HG03520 (cell line): Measurements from ENCODE around the gene CTPS2.

ENCODE experiments used
- ATAC-seq: cut with Tn5 transposase; IDR thresholded peaks from one replicate; pipeline ENCODE4 v1.9.1; 2021; ENCODE audit warnings: mild to moderate bottlenecking, moderate library complexity; ENCODE audit not compliant: unreplicated experiment

CTPS2 gene

DNA sequence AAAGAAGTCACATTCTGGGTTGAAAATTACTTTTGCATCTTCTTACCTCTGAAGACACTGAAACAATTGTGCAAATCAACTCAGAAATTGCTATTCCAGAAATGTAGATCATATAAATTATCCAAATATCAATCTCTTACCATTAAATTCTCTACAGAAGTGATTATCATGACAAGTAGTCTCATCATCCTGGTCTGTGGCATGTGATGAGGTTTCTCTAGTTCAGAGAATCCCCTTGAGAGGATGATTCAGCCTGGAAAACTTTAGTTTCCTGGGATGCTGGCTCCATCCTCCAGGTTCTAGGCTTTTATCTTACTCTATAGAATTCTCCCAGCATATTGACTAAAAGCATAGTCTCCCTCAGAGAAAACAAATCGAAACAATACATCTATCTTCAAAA, 138.7 kb downstream of the CTPS2 start:
- ATAC-seq: no peak

DNA sequence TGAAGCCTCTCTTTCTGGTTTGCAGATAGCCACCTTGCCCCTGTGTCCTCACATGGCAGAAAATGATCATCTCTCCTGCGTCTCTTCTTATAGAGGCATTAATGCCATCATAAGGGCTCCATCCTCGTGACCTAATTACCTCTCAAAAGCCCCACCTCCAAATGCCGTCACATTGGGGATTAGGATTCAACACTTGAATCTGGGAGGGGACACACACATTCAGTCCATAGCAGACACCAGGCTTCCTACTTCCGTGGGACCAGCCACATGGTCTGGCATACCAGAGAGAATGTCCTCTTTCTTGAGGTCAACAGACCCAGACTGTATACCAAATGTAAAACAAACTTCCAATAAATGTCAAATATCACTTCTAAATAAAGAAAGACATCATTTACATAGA, 144.8 kb downstream of the CTPS2 start:
- no peak for ATAC-seq

DNA sequence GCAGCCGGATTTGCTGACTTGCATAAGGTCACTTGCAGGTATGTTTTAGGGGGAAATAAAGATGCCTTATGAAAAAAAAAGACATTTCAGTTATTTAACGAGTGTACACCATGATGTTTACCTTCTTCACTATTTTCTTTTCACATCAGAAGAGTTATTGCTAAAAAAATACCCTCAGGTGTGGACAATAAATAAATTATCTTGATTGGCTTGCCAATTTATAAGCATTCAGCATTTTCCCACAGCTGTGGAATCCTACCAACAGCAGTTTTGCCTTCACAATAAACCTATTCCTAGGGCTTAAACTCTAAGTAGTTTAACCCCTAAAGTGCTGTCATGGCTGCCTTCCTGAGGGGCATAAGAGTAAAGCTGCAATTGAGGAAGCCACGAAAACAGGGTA, 145.9 kb downstream of the CTPS2 start:
- no peak for ATAC-seq

DNA sequence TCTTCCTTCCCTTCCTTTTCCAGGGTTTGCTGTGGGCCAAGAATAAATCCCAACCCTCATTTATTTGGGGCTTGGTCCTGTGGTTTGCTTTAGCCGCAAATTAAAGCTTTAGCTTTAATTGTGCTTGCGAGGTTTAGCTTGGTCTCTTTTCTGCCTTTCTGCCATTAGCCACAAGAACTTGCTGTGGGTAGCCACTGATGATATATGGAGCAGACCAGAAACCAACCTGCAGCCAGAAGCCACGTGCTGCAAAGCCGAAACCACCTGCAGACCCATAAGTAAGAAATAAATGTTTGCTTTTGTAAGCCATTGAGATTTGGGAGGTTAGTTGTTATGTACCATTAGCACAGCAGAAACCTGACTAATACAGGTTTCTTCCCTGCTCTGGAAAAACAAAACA, 152.3 kb downstream of the CTPS2 start:
- ATAC-seq: no peak

DNA sequence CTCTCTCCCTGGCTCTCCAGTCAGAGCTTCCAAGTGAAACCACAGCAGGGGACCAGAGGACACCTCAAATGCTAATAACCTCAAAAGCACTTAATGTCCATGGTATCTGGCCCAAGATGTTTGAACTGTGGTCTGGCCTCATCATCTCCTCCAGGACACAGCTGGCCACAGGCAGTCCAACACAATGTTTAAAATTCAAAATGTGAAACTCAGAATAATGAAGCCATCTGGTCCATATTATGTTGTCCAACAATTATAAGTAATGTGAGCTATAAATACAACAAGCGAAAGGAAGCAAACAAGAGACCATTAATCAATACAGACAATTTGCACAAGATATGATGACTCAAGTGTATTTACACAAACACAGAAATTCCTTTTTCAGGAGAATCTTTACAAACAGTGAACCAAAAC, 153.3 kb downstream of the CTPS2 start:
- no peak for ATAC-seq

- ATAC-seq: no peak
Measured at GRCh38 chrX:16558489-16558888, 154.0 kb downstream of the CTPS2 start.

GRCh38 chrX:16552546-16552945, 159.9 kb downstream of the CTPS2 start:
- no peak for ATAC-seq

- ATAC-seq: no peak
Measured at GRCh38 chrX:16547644-16548043, 164.8 kb downstream of the CTPS2 start.

DNA sequence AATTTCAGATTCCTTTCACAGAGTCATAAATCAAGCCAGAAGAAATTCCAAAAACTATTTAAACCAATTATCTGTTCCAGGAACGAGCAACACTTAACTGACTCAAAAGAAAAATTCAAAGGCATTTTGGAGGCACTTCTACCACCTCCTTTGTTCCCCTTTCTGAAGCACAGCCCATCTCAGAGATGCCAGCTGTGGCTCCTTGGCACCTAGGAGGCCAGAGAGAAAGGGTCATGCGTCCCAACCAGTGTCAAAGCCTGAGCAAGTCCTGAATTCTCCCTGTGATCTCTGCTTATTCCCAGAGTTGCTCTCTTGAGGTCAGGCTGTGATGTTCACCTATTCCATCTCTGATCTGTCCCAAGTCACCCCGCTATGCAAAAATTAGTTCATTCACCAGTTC, 167.5 kb downstream of the CTPS2 start:
- ATAC-seq: no peak
